Fibroblast of upper back skin (primary cell): ENCODE measurements around the gene RPS6KA2.
"Not testable (repeated sequence)": the region's sequence is repeated elsewhere in the genome, so short reads cannot be mapped to it uniquely, and the experiment has no call there.

Experiments used
- DNase-seq: peaks from one replicate; pipeline ENCODE4 v3.0.0-alpha.2; 2013

RPS6KA2 gene

GRCh38 chr6:166545156-166546034 is 81.7 kb downstream of the RPS6KA2 start:
- DNase-seq: no peak

- DNase-seq: no peak
Measured at GRCh38 chr6:166544296-166544605, 82.8 kb downstream of the RPS6KA2 start.

DNA sequence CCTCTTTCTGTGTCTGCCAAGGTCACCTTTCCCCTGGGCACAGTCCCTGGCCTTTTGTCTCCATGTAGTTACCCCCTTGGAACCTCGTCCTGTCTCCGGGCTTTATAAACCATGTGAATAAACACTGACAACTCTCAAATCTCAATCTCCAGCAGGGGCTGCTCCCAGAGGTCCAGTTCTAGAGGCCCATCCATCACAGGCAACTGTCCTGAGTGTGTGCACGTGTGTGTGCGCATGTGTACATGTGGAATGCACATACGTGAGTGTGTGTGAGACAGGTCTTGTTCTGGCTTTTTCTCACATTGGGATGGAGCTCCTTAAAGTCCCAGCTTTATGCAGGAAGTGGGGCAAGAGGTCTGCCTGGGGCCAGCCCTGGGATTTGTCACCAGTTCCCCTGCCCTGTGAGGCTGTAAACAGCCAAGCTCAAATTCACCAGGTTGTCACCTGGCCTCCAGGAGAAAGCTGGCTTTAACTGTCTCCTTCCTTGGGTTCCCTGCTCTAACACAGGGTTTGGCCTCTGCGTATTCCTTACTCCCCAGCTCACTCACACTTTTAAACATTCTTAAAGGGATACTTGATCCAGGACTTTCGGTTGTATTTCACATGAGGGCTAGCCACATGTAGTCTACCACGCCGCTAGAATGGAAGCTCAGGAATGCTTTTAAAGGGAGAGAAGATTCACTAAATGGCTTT is 83.3 kb downstream of the RPS6KA2 start:
- peak; percentile 62 for DNase-seq

GRCh38 chr6:166542580-166542912 is 84.5 kb downstream of the RPS6KA2 start:
- no peak for DNase-seq

DNA sequence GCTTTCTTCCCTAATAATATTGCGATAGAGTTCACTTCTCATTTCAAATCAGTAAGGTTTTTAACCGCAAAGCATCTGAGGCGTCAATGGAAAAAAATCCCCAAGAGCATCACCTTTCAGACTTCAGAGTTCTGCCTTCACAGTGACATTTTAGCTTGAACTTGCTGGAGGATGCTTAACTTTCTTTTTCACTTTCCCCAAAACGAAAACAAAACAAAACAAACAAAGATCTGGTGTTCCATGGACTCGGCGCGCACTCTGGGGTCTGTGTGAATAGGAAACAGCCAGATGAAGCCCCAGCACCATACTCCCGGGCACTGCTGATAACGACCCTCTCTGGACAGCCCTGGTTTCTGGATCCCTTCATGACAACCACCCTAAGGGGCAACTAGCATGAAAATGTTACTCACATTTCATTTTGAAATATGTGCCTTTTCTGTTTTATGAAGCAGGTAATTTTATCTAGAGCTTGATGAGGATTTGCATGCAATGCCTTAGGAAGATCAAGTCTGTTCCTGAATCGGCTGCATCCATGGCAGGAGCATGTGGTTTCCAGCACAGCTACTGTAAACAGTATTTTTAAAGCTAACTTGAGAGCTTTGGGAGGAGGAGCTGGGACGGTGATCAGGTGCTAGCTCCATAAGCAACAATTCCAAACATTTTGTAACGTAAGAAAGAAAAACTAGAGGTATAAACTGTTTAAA is 85.0 kb downstream of the RPS6KA2 start:
- DNase-seq: no peak

GRCh38 chr6:166541366-166541765 is 85.7 kb downstream of the RPS6KA2 start:
- no peak for DNase-seq

- DNase-seq: no peak
Measured at GRCh38 chr6:166540631-166541331, 86.3 kb downstream of the RPS6KA2 start.

GRCh38 chr6:166539543-166539942 is 87.5 kb downstream of the RPS6KA2 start:
- DNase-seq: no peak

- not testable (repeated sequence) for DNase-seq
Measured at GRCh38 chr6:166539011-166539385, 88.1 kb downstream of the RPS6KA2 start.

GRCh38 chr6:166538297-166539010 is 88.6 kb downstream of the RPS6KA2 start:
- DNase-seq: no peak

GRCh38 chr6:166534658-166535406 is 92.2 kb downstream of the RPS6KA2 start:
- DNase-seq: no peak

- no peak for DNase-seq
Measured at GRCh38 chr6:166533205-166533824, 93.7 kb downstream of the RPS6KA2 start.

DNA sequence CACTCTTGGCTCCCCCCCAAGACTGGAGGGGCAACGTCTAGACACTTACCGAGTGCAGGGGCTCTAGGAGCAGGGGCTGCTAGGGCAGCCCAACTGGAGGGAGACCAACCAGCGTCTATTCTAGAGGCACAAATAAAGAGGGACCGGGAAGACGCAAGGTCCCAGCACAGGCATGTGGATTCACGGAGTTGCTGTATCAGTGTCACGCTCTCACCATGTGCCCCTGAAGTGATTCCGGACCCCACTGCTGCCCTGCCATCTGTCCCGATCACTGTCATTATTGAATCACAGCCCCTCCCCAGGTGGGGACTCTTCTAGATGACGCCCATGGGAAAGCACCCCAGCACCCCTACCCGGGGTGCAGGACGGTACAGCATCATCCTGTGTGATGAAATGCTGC is 94.7 kb downstream of the RPS6KA2 start:
- DNase-seq: no peak

DNA sequence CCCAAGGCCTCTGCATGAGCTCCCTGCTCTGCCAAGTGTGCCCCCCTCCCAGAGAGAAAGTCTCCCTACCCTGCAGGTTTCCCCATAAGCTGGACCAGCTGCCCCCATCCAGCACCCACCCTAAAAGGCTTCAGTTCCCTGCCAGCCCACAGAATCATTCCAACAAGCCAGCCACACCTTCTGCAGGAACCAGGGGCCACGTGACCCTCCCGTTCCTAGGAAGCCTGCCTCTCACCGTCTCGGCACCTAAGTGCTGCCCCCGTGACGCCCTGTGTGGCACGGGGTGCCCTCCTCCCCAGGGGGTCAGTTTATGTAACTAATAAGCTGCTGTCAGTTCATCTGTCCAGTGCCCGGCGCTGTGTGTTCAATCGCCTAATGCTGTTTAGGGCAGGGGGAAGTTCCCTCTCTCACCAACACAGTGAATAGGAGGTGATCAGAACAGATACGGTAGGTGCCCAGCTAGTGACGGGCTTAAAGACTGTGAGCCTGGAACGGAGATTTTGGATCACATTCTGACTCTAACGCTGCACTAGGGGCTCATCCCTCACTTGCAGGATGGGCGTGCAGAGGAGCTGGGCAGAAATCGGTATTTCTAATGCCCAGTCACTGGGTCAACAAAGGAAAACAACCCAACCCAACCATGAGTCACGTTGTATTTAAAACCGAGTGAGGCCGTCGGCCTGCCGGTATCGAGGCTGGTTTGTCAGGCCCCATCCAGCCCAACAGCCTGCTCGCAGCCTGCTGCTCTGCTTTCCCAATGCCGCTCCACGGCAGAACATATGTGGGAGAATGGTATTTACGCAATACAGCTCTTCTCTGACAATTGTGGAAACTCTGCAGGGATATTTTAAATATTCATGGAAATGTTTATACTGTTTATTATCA is 96.6 kb downstream of the RPS6KA2 start:
- DNase-seq: no peak

DNA sequence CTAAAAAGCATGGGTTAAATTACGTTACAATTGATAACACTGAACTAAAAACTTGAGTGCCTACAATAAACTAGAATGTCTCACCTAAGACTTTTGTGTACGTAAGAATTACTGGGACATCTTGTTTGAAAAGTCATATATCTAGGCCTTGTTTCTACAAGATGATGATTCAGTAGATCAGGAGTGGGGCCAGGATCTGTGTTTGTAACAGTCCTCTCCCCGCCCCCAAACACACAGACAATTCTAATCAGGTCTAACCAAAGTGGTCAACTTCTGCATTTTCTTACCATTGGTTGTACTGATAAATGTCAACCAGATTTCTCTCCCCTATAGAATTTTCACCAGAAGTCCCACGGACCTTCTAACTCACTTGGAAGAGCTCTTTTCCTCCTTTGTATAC is 97.5 kb downstream of the RPS6KA2 start:
- DNase-seq: peak; percentile 33

GRCh38 chr6:166529058-166529457 is 98.0 kb downstream of the RPS6KA2 start:
- not testable (repeated sequence) for DNase-seq

GRCh38 chr6:166527849-166528248 is 99.2 kb downstream of the RPS6KA2 start:
- no peak for DNase-seq

DNA sequence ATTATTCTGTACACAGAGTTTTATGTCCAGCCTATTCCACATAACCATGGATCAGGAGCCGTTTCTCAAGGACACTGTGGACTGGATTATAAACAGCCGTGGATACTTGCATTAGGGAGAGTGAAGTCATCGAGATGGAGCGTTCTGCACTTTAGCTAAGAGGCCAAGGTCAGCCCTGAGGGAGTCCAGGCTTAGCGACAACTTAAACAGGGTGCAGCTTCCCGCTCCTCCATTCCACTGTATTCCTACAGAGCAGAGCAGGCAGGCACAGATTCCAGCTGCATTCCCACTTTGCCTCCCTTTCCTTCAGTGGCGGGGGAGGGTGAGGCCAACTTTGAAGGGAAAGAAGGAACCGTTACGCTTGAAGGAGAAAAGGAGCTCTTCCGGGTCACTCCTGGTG is 100.1 kb downstream of the RPS6KA2 start:
- no peak for DNase-seq

DNA sequence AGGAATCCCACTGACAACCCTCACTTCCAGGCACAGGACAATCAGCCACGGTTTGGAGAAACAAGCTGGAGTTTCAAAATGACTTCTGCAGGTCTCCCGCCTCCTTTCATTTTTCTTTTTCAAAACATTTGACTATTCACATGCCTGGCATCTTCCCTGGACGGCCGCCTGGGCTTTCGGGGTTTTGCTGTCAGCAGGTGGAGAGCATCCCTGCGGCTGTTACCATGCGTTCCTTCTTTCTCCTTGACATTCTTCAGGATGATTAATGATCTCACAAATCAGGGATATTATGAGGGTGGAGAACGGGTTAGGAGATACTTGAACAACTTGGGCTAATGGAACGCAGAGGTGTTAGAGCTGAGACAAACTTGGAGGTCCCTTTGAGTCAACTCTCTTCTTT is 101.5 kb downstream of the RPS6KA2 start:
- DNase-seq: peak; percentile 17
